ENCODE results near the gene DNASE1L3.

GRCh38 chr3:58217209-58217811 lies 6.5 kb upstream of the DNASE1L3 start:
- peak; percentile 44 to 73 (median 58) for TF ChIP-seq CTCF (IDR thresholded peaks at IDR 0.05)
- TF ChIP-seq POLR2AphosphoS5 (IDR thresholded peaks at IDR 0.05), result peak; percentile 18
- no peak for TF ChIP-seq POLR2A (IDR thresholded peaks at IDR 0.05)

All from prostate gland (tissue), 2 donors.